NCI-H774 (cell line): ENCODE data around the gene COMMD6.

ENCODE experiments used
- DNase-seq: peaks from one replicate; lab custom pipeline; 2025; lab: John Stamatoyannopoulos, UW

The COMMD6 gene

DNA sequence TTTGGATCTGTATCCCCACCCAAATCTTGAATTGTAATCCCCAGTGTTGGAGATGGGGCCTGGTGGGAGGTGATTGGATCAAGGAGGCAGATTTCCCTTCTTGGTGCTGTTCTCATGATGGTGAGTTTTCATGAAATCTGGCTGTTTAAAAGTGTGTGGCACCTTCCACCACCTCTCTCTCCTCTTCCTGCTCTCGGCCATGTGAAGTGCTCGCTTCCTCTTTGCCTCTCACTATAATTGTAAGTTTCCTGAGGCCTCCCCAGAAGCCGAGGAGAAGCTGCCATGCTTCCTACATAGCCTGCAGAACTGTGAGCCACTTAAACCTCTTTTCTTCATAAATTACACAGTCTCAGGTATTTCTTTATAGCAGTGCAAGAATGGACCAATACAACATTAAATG lies 15.7 kb downstream of the COMMD6 start:
- no peak for DNase-seq

DNA sequence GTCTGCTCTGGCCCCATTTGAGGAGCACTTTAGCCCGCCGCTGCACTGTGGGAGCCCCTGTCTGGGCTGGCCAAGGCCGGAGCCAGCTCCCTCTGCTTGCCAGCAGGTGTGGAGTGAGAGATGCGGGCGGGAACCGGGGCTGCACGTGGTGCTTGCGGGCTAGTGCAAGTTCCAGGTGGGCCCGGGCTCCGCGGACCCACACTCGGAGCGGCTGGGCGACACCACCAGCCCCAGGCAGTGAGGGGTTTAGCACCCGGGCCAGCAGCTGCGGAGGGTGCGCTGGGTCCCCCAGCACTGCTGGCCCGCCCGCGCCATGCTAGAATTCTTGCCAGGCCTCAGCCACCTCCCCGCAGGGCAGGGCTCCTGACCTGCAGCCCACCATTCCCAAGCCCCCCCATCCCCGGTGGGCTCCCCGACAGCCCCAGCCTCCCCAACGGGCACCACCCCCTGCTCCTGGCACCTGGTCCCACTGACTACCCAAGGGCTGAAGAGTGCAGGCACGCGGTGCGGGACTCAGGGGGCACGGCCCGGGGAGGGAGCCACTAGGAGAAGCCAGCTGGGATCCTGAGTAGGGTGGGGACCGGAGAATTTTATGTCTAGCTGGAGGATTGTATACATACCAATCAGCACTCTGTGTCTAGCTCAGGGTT lies 19.1 kb downstream of the COMMD6 start:
- DNase-seq, result no peak

DNA sequence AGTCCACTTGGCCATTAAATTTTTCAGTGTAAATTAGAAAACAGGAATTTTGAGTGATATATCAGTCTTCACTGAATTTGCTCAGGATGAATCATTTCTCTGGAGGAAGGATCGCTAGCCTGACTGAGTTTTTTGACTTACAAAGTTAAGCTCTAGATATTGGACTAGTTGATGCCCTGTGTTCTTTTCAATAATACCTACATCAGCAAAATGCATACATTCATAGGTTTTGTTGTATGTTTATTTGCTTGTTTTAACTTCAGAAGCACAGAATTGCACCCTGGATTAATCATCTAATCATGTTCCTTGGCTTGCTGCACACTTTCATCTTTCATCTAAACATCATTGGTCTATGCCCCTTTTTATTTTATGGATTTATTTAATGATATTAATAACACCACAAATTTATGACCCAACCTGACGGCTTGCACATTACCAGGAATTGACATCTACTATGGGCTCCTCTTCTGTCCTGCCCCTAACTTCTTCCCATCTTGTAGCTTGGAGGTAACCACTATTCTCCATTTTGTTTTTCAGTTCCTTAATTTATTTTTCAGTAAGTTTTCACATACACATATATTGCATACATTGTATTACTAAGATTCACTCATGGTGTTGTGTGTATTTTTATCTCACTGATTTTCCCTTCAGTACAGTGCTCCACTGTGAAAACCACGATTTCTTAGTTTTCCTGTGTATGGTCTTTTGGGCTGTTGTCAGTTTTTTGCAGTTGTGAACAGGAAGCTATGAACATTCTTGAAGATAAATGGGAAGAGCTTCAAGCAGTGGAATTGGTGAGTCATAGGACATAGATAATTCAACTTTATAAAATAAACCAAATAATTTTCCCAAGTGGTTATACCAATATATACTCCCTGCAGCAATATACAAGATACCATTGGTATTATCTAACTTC lies 23.3 kb downstream of the COMMD6 start:
- no peak for DNase-seq

DNA sequence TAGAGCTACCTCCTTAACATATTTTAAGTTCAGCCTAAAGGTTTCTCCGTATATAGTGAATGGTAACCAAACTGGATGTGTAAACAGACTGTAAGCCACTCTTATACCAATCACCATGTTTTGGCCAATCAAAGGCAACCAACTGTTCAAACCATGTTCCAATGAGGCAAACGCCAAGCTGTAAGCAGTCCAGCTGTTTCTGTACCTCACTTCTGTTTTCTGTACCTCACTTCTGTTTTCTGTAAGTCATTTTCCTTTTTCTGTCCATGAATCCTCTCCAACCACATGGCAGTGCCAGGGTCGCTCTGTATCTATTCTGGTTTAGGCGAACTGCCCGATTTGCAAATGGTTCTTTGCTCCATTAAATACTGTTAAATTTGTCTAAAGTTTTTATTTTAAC lies 24.4 kb downstream of the COMMD6 start:
- DNase-seq, result no peak

DNA sequence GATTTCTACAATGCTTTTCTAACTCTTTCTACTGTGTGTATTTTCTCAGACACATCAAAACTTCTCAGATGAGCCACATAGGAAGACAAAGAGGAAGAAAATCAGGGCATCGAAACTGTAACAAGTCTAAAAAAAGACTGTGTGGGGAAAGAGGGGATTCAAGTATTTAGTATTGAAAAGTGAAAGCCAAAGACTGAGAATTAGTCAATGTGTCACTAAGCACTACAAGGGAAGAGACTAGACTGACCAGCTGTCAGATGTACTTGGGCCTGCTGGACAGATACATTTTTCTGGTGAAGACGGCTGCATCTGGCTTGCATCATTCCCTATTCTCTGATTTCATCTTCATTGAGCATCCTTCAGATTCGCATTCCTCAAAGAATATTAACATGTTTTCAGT lies 25.4 kb downstream of the COMMD6 start:
- DNase-seq, result no peak

DNA sequence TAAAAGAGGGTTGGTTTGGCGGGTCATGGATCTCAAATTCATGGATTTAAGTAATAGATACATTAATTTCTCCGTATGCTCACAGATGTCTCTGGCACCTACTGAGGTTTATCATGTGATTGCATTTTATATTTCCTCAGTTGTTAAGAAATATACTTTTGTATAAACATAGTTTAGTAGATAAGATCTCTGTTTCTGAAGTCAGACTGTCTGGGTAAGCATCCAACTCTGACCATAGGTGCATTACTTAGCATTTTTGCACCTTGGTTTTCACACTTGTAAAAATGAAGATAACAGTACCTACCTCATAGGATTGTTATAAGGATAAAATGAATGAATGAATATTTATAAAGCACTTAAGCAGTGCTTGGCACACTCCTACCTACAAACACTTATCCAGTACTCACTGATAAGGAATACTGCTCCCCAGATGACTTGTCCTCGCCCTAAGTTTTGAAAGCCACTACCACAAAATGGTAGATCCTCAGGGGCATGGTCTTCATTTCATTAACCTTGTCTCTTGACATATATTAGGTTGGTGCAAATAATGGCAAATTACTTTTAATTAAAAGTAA lies 26.5 kb downstream of the COMMD6 start:
- DNase-seq, result no peak

DNA sequence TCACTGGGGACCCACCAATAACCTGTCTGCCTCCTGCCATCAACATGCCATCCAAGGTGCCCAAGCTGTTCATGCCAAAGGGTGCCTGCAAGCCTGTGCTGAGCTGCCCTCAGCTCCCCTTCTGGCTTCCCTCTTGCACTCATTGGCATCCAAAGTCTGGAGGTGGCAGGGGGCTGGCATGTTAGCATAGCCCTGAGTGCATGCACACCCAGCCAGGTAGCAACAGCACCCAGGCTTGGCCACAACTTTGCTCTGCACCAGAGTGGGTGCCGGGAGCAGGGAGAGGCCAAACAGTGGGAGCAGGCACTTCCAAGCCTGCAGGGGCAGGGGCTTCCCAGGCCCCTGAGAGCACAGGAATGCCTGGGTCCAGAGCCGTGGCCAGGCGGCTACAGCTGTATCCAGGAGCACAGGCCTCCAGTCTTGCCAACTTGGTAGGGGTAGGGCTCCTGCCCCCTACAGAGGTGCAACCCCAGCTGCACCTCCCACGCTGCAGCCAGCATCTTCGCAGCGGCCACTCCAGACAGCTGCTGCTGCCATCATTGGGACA lies 29.6 kb downstream of the COMMD6 start:
- no peak for DNase-seq

DNA sequence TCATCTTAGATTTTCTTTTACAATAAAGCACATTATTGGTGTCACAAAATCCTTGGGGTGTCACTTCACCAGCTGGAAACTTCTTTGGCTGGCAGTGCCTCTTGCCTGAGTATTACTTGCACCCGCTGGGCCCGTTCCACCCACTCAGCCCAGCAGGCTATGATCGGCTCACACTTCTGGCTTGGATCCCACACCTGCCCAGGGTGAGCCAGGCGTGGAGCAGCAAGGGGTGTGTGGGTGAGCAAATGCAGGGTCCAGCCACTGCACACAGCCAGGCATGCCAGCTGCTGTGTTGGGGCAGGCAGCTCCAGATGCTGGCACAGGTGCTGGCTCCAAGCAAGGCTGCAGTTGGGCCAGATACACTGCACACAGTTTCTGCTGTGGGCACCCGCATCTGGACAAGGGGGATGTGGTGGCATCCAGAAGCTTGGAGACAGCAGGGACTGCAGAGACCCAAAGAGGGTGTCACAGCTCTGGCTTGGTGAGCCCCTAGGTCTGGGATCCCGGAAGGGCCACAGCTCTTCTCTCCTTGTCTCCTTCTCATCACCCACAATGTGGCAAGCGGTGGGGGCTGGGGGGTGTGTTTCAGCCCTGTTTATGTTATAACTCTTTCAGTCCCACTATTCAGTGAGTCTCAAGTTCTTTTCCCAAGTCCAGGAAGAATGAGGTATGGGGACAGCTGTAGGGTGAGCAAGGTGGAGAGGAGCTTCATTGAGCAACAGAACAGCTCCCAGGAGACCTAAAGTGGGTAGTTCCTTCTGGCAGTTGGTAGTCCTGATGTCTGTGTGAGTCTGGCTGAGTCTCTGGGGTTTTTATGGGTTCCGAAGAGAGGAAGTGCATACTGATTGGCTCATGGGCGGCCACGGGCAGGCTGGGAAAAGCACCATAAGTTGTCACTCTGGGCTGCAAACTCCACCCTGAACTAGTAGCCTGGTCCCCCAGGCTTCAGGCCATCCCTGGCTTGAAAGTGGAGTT lies 30.3 kb downstream of the COMMD6 start:
- DNase-seq, result no peak

DNA sequence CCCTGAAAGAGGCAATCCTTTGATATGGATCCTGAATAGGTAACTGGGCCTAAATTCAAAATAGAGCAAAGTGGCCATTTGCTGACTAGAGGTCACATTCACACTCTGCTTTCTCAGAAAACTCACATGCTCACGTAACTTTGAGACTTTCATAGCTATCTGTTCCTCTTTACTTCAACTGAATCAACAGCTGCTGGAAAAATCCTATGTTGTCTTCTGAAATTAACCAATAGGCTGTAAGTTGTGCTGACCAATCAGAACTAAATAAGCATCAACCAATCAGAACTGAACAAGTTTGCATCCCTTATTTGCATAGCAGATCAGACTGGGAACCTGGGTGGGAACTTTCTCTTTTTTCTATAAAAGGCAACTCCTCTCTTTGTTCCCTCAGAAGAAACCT lies 31.6 kb downstream of the COMMD6 start:
- DNase-seq, result no peak

DNA sequence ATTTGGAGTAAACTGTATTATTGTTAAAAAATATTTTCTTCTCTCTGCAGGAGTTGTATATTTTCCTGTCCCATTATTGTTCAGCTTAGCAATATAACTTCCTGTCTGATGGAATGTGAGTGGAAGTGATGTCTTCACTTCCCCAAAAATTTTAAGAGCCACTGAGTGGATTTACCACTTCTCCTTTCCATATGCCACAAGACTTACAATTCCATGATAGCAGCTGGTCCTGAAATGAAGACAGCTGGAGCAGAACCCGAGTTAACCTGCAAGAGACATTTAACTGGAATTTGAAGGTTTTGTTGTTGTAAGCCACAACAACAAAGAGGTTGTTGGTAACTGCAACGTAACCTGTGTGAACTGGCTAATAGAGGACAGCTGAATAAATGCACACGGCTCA lies 32.3 kb downstream of the COMMD6 start:
- DNase-seq, result no peak

DNA sequence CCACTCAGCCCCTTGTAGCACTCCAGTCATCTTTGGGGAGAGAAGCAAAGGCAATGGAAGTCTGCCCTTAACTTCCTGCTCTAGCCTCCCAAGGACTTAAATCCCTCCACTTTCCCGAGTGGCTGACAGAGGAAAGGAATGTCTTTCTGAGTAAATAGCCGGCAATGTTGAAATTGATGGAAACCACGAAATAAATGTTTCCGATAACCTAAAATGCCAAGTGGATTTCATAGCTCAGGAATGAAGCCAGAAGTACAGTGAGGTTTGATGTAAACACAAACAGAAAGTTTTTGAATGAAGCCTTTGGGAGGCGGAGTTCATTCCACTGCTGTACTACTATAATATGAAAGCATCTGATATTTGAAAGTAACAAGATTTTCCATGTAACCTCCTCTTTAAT lies 41.7 kb downstream of the COMMD6 start:
- no peak for DNase-seq

DNA sequence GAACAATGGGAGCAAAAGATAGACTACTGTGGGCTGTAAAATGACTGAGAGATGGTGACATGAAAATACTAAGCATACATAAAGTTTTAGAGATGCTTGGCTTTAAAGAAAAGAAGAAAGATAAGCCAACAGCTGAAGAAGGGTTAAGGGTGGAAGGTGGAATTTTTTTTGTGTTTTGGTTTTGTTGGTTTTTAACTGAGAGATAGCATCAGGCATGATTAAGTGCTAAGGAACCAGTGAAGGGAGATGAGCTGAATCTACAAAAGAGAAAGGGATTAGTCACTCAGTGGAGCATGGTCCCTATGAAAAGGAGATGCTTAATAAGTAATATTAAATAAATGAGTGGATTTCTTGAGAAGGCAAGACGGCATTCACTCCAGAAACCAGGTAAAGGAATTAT lies 43.1 kb downstream of the COMMD6 start:
- no peak for DNase-seq

DNA sequence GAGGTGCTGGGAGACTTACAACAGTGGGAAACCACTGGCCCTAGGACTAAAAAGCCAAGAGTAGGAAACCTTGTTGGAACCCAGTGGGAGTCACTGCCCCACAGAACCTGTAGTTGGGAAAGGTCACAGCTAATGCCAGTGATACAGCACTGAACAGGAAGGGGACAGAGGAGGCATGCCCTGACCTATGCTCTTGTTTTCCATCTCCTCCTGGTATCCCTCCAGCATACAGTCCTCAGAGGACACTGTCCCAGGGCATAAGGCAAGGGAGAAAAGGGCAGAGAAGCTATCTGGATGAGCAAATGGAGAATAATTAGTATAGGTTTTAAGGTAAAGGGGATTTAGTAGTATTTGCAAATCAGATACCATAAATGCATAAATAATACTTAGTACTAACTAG lies 44.5 kb downstream of the COMMD6 start:
- no peak for DNase-seq

DNA sequence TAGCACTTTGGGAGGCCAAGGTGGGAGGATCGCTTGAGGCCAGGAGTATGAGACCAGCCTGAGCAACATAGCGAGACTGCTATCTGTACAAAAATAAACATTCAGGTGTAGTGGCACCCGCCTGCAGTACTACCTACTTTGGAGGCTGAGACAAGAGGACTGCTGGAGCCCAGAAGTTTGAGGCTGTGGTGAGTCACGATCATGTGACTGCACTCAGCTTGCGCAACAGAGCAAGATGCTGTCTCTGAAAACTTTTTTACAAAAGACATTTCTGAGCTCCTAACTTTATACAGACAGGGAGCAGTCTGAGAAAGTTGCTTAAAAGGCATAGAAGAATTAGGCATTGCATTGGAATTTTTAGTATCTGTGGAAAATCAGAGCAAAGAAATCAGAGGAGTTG lies 45.3 kb downstream of the COMMD6 start:
- no peak for DNase-seq

DNA sequence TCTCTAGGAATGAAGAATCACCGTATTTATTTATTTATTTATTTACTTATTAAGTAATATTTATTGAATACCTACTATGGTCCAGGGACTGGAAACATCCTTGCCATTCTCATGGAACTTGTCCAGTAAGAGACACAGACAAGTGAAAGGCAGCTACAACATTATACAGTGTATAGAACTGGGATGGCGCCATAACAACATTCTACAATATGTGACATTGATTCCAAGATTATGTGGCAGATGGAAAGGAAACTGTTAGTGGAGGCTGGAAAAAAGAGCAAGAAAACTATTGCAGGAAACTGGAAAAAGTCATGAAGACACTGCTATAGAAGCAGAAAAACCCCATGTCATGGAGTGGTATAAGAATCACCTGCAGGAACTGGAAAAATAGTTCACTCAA lies 46.3 kb downstream of the COMMD6 start:
- no peak for DNase-seq

DNA sequence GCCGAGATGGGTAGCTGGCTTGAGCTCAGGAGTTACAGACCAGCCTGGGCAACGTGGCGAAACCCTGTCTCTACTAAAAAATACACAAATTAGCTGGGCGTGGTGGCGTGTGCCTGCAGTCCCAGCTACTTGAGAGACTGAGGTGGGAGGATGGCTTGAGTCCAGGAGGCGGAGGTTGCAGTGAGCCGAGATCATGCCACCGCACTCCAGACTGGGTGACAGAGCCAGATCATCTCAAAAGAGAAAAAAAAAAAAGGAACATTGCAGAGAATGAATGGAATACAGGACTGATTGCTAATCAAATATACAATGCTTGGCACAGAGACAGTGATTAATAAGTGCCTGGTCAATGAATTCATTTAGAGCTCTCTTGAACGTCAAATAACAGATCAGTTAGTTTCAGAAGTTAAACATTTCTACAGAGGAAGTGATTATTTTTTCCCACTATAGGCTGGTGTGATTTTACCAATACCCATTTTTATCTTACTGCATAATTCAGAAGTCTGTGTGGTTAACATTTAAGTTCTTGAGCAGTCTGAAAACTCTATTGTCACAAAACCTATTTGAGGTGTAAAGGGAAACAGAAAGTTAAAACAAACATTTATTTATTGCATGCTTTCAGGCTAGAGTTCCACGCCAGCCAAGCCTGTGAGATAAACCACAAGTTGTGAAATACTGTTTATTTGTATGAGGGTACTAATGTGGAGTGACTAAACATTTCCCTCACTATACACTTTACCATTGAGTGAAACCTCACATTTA lies 48.0 kb downstream of the COMMD6 start:
- DNase-seq, result no peak

DNA sequence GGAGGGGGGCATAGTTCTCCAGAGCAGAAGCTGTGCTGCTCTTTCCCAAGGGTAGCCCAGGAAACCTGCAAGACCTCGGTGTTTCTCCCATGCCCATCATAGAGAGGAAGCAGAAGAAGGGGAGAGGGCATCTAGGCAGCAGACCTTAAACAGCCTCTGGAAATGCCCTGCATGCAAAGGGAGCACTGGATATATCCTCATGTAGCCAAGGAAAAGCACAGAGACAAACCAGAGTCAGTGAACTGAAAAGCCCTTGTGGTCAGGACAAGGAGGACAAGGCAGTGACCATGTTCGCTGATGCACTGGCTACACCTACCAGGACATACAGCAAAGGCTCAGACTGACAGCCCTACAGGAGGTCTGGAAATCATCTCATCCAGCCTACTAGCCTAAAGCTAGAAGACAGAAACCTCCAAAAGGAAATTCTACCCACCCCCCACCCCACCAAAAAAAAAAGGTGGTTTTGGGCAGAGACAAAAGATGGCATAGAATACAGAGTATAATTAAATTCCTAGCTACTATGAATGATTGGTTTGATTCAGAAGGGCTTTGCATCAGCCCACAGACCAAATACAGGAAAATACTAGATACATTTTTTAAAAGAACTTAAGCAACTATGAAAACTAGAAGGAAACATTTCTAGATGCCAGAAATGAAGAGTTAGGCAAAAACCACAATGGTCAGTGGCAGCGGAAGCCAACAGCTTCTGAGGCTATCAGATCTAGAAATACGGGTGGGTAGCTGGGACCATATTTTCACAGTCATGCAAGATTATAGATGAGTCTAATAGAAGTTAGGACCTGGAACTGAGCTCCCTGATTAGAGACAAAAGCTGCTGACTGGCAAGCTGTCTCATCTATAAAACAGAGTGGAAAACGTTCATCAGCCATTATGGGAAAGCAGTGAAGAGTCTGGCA lies 51.2 kb downstream of the COMMD6 start:
- DNase-seq, result no peak

DNA sequence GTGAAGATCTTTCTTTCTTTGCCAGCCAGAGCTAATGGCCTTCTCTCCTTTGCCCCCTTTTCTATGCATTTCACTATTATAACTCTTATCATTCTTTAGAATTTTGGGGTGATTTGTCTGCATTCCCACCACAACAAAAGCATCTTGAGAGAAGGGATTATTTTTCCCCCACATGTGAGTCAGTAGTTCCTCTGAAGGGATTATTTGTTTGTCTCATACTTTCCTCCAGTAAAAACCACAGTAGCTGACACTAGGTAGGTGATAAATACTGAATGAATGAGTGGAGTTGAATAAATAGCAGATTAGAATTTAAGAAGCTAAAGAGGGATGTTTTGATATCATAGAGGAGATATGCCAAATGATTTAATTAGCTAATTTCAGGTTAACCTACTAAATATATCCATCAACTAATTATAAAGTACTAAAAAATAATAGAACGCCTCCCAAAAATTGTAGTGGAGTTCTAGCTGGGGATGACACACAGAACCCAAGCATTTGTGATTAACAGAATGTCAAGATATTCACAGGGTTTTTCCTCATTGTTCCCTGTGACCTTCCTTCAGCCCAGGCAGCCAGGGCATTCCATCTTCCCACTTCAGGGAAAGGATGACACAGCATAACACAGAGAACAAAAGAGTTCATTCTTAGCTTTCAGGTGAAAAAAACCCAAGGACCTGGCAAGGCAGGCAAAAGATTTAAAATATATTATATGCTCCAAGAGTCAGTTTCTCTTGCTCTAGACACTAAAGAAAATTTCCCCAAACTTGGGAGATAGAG lies 52.2 kb downstream of the COMMD6 start:
- DNase-seq, result no peak

DNA sequence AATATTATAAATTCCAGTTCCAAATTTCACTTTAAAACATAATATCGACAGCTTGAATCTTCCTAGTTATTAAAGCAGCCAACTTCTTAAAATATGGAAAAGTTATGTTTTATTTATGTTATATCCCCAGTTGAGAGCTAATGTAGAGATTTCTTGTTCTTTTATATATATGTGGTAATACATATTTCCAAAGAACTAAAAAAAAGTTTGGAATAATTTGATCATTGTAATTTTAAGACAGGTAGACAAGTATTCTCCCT lies 54.9 kb downstream of the COMMD6 start:
- DNase-seq, result no peak
